PFSK-1 (cell line): ENCODE measurements around the gene CCDC197.

Experiments used
- FOXP2 ChIP-seq: optimal IDR thresholded peaks from 2 replicates; pipeline ENCODE3; 2011; ENCODE audit warnings: borderline replicate concordance, control low read depth, inconsistent platforms; ENCODE audit not compliant: insufficient read depth; ENCODE audit errors: extremely low read length, extremely low read depth
- POLR2AphosphoS5 ChIP-seq: IDR thresholded peaks from 2 replicates; pipeline ENCODE4 v1.6.1; 2012; ENCODE audit warnings: low read depth, mild to moderate bottlenecking, control low read depth, low read length, moderate library complexity
- SIN3A ChIP-seq: IDR thresholded peaks from 2 replicates; pipeline ENCODE4 v1.6.1; 2012; ENCODE audit warnings: mild to moderate bottlenecking, low read length, moderate library complexity, borderline replicate concordance; ENCODE audit not compliant: insufficient read depth
- TAF1 ChIP-seq: IDR thresholded peaks from 2 replicates; pipeline ENCODE4 v1.6.1; 2012; ENCODE audit warnings: low read length, control low read depth, borderline replicate concordance; ENCODE audit not compliant: insufficient read depth
- TF ChIP-seq, protein P1 (sequence below), 2 experiments: IDR thresholded peaks; 2 replicates each; pipeline versions ENCODE4 v1.6.1 to v1.8.0; 2011 to 2012; ENCODE audit warnings: low read depth in 2 of 2, low read length in 2 of 2, control low read depth in 1 of 2, inconsistent platforms in 1 of 2, mild to moderate bottlenecking in 1 of 2, moderate library complexity in 1 of 2; ENCODE audit not compliant: insufficient read depth in 1 of 2

CCDC197 gene

GRCh38 chr14:94052662-94053061 lies 55.6 kb downstream of the CCDC197 start:
- TF ChIP-seq, protein P1, sequence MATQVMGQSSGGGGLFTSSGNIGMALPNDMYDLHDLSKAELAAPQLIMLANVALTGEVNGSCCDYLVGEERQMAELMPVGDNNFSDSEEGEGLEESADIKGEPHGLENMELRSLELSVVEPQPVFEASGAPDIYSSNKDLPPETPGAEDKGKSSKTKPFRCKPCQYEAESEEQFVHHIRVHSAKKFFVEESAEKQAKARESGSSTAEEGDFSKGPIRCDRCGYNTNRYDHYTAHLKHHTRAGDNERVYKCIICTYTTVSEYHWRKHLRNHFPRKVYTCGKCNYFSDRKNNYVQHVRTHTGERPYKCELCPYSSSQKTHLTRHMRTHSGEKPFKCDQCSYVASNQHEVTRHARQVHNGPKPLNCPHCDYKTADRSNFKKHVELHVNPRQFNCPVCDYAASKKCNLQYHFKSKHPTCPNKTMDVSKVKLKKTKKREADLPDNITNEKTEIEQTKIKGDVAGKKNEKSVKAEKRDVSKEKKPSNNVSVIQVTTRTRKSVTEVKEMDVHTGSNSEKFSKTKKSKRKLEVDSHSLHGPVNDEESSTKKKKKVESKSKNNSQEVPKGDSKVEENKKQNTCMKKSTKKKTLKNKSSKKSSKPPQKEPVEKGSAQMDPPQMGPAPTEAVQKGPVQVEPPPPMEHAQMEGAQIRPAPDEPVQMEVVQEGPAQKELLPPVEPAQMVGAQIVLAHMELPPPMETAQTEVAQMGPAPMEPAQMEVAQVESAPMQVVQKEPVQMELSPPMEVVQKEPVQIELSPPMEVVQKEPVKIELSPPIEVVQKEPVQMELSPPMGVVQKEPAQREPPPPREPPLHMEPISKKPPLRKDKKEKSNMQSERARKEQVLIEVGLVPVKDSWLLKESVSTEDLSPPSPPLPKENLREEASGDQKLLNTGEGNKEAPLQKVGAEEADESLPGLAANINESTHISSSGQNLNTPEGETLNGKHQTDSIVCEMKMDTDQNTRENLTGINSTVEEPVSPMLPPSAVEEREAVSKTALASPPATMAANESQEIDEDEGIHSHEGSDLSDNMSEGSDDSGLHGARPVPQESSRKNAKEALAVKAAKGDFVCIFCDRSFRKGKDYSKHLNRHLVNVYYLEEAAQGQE (IDR thresholded peaks at IDR 0.05; ENCODE audit: insufficient read depth in 1 of 2, low read depth in 2 of 2, low read length in 2 of 2), result no peak
- TF ChIP-seq SIN3A, result no peak
- TF ChIP-seq TAF1, result no peak
- TF ChIP-seq POLR2AphosphoS5, result no peak
- no peak for TF ChIP-seq FOXP2

GRCh38 chr14:94054401-94054800 lies 57.3 kb downstream of the CCDC197 start:
- TF ChIP-seq POLR2AphosphoS5 (no peak), TAF1 (no peak), FOXP2 (no peak), SIN3A (no peak)
- TF ChIP-seq, protein P1 (IDR thresholded peaks at IDR 0.05; ENCODE audit: insufficient read depth in 1 of 2, low read depth in 2 of 2, low read length in 2 of 2), result no peak

DNA sequence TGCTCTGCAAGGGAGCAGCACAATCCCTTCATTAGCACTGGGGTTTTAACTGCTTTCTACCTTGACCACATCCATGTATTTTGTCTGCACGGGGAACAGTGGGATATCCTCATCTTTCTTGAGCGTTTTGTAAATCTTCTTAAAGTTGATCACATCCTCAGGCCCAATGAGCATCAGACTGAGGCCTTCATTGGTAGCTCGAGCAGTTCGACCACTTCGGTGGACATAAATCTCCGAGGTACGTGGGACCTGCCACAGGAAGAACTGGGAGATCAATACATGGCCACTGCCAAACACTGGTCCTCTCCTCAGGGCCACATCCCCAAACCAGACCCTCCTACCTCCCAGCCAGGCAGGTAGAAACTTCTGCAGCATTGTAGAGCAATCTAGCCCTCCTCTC lies 57.8 kb downstream of the CCDC197 start:
- TF ChIP-seq TAF1, result no peak
- no peak for TF ChIP-seq POLR2AphosphoS5
- TF ChIP-seq SIN3A, result no peak
- TF ChIP-seq, protein P1 (IDR thresholded peaks at IDR 0.05; ENCODE audit: insufficient read depth in 1 of 2, low read depth in 2 of 2, low read length in 2 of 2), result no peak
- TF ChIP-seq FOXP2, result no peak

DNA sequence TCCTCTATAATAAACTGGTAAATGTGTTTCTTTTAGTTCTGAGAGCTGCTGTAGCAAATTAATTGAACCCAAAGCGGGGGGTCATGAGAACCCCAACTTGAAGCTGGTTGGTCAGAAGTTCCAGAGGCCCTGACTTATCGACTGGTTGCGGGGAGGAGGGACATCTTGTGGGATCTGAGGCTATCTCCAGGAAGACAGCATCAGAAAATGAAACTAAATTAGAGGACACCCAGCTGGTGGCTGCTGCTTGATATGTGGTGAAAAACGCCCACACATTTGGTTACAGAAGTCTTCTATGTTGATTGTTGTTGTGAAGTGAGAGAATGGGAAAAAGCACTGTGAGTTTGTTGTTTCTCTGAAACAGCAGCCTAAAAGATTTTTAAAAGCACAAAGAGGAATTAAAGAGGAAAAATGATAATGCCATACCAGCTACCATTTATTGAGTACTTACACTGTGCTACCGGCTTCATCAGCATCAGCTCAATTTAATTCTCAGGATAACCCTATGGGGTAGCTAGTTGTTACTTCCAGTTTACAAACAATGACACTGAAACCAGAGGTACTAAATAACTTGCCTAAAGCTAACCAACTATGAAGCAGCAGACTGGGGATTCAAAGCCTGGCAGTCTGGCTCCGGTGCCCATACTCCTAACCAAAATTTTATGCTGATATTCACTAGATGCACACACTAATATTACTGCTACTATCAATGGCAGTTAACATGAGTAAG lies 59.6 kb downstream of the CCDC197 start:
- TF ChIP-seq FOXP2 (no peak), TAF1 (no peak), POLR2AphosphoS5 (no peak), SIN3A (no peak)
- TF ChIP-seq, protein P1 (IDR thresholded peaks at IDR 0.05; ENCODE audit: insufficient read depth in 1 of 2, low read depth in 2 of 2, low read length in 2 of 2), result no peak
